ENCODE data around the gene FRS2.

DNA sequence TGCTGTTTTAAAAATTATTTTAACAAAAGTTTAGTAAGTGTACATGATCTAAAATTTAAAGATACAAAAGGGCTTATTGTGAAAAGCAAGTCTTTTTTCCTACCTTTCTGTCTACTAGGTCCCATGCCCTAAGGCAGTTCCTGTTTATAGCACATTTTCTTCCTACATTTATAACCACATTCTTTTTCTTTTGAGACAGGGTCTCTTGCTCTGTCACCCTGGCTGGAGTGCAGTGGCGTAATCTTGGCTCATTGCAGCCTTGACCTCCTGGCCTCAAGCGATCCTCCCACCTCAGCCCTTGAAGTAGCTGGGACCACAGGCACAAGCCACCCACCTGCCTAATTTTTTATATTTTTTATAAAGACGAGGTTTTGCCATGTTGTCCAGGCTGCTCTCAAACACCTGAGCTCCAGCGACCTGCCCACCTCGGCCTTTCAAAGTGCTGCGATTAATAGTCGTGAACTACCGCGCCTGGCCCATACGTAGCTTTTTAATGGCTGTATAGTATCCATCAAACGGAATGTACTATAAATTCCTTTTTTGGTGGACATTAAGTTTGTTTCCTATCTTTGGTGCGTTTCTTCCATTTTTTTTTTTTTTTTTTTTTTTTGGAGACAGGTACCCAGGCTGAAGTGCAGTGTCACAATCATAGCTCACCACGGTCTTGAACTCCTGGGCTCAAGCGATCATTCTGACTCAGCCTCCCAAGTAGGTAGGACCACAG lies 20.9 kb downstream of the FRS2 start:
- no peak for TF ChIP-seq SUPT20H (IDR thresholded peaks at IDR 0.05; ENCODE audit: borderline replicate concordance, control insufficient read depth, low read depth, low read length)
- TF ChIP-seq POLR2AphosphoS2 (IDR thresholded peaks at IDR 0.05; ENCODE audit: low read depth, low read length) = no peak
- TF ChIP-seq, protein P1, sequence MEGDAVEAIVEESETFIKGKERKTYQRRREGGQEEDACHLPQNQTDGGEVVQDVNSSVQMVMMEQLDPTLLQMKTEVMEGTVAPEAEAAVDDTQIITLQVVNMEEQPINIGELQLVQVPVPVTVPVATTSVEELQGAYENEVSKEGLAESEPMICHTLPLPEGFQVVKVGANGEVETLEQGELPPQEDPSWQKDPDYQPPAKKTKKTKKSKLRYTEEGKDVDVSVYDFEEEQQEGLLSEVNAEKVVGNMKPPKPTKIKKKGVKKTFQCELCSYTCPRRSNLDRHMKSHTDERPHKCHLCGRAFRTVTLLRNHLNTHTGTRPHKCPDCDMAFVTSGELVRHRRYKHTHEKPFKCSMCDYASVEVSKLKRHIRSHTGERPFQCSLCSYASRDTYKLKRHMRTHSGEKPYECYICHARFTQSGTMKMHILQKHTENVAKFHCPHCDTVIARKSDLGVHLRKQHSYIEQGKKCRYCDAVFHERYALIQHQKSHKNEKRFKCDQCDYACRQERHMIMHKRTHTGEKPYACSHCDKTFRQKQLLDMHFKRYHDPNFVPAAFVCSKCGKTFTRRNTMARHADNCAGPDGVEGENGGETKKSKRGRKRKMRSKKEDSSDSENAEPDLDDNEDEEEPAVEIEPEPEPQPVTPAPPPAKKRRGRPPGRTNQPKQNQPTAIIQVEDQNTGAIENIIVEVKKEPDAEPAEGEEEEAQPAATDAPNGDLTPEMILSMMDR (IDR thresholded peaks at IDR 0.05 in 2 of 3, conservative IDR thresholded peaks at IDR 0.05 in 1 of 3; ENCODE audit: control insufficient read depth in 2 of 3, extremely low read depth in 1 of 3, insufficient read depth in 1 of 3, low read depth in 3 of 3, low read length in 3 of 3) = no peak
- TF ChIP-seq JUND (IDR thresholded peaks at IDR 0.05; ENCODE audit: low read depth, low read length) = no peak
- TF ChIP-seq SUZ12 (IDR thresholded peaks at IDR 0.05; ENCODE audit: unreplicated experiment) = no peak
- no peak for TF ChIP-seq NFIC (IDR thresholded peaks at IDR 0.05; ENCODE audit: low read depth, low read length)
- TF ChIP-seq BACH1 (IDR thresholded peaks at IDR 0.05; ENCODE audit: borderline replicate concordance) = no peak
- TF ChIP-seq POLR2AphosphoS5 (IDR thresholded peaks at IDR 0.05; ENCODE audit: low read length) = no peak
- TF ChIP-seq POLR2A (IDR thresholded peaks at IDR 0.05; ENCODE audit: low read depth, low read length) = no peak
- no peak for TF ChIP-seq EP300 (IDR thresholded peaks at IDR 0.05; ENCODE audit: borderline replicate concordance in 1 of 2, control insufficient read depth in 1 of 2, low read depth in 2 of 2, low read length in 2 of 2)
- no peak for TF ChIP-seq BCL11A (IDR thresholded peaks at IDR 0.05; ENCODE audit: low read depth, low read length)
- TF ChIP-seq, protein P2, sequence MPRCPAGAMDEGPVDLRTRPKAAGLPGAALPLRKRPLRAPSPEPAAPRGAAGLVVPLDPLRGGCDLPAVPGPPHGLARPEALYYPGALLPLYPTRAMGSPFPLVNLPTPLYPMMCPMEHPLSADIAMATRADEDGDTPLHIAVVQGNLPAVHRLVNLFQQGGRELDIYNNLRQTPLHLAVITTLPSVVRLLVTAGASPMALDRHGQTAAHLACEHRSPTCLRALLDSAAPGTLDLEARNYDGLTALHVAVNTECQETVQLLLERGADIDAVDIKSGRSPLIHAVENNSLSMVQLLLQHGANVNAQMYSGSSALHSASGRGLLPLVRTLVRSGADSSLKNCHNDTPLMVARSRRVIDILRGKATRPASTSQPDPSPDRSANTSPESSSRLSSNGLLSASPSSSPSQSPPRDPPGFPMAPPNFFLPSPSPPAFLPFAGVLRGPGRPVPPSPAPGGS (IDR thresholded peaks at IDR 0.05; ENCODE audit: borderline replicate concordance, insufficient read depth, low read depth, low read length, poor library complexity, severe bottlenecking) = no peak

Data from GM12878 (cell line).